ENCODE results near the gene KRT83. TPM values are rescaled to one million over a fixed set of nuclear protein-coding genes. Genes with fewer than 3 reads are reported as not detected.
"Not testable (repeated sequence)": the region's sequence is repeated elsewhere in the genome, so short reads cannot be mapped to it uniquely, and the experiment has no call there.

KRT83 gene
- total RNA-seq, 1 donor from 2014 or later, result not detected

DNA sequence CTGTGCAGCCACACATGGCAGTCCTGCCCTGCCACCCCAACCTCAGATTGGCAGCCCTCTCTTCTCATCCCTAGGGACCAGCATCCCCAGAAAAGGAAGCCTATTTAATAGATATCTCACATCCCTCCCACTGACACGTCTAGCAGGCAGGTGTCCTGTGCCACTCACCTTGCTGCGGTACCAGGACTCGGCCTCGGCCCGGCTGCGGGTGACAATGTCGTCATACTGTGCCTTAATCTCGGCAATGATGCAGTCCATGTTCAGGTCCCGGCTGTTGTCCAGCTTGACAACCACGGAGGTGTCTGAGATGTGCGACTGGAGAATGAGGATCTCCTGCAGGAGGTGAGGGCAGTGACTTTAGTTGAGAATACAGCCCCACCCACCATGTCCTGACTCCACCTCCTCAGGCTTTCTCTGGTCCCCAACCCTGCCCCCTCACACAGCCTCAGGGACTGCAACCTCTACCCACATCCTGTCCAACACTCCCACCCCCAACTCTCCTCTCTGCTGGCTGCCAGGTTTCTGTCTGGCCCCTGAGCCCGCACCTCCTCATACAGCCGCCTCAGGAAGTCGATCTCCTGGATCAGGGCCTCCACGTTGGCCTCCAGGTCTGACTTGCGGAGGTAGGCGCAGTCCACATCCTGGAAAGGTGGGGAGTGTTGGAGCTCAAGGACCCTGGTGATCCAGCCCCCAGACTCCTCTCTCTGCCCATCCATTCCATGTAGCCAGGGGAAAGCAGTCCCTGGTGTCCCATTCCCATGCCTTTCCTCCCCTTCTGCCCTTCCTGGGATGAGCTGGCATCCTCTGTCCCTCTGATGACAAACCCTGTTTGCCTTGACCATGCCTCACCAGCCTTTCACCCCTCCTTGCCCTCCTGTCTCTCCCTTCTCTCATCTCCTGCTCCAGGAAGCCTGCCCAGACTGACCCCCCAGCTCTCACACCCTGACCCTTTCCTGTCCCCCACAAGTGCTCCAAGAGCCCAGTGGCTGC lies 33.1 kb downstream of the KRT83 start:
- not testable (repeated sequence) for DNase-seq (ENCODE audit: low read depth)

DNA sequence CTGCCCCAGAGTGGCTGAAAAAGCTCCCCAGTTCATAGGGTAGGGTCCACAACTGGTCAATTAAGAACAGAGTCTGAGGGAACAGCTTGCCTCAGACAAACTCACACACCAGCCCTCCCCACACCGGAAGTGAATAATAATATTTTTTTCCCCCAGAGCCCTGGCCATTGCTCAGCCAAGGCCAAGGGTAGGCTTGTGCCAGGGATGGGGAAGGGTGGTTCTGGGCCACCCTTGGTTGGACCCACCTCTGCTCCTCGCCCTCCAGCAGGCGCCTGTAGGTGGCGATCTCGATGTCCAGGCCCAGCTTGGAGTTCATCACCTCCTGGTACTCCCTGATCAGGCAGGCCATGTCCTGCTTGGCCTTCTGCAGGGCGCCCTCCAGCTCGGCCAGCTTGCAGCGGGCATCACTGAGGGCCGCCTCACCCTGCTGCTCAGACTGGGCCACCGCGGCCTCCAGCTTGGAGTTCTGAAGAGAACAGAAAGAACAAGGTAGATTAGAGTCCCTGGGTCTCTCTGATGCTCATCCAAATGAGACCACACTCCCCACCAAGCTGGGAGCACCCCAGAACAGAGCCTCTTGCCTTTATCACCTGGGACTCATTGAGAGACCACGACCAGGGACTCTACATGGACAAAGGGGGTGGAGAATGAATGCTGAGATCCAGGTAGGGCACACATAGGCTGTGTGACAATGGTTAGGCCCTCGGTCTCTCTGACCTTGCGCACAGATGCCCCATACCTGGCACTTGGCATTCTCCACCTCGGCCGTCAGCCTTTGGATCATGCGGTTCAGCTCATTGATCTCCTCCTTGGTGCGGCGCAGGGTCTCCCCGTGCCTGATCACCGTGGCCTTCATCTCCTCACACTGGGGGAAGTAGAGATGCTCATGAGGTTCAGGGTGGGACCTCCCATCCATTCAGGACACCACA lies 34.1 kb downstream of the KRT83 start:
- not testable (repeated sequence) for DNase-seq (ENCODE audit: low read depth)

DNA sequence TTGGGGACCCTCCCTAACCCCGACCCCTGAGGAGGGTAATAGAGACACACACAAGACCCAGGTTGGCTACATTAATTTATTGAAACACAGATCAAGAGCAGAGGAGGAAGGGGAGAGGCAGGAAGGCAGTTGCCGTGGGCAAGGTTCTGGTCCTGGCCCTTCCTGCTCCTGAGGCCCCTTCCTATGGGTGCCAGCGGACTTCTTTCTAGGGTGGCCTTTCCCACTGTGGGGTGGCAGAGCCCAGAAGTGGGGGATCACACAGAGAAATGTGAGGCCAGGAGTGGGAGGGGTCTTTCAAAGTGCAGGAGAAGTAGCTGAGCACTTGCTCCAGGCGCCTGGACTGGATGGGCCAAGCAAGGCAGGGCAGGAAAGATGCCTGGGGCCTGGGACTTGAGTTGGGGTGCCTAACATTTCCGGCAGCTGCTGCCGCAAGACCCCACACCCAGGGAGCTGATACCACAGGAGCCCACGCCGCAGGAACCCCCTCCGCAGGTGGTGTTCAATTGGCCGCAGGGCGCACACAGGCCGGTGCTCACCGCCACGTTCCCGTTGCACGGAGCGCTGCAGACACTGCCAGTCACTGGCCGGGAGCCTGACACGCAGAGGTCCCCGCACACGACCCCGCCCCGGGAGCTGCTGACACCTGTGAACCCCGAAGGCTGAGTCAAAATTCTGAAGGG lies 35.2 kb downstream of the KRT83 start:
- no peak for DNase-seq (ENCODE audit: low read depth)

DNA sequence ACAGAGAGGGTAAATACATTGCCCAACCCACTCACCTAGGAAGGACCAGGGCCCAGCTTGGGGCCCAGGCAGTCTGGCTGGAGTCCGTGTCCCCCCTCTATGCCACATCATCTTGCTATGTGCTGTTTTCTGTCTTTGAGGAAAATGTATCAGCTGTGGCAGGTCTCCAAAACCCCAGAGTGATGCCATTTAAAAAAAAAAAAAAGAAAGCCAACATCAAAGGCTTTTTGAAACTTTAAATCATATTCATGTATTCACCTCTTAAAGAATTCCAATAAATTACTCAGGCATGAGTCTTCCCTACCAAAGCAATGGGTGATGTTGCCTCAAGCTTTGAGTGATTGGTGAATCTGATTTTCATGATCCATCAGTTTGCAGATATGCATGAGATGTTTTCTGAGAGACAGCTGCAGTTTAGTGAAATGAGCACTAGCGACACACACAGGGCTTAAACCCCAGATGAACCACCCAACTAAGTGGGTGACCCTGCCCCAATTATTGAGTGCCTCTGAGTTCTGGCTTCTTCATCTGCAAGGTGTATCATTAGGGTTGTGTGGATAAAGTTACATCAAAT lies 35.9 kb downstream of the KRT83 start:
- no peak for DNase-seq (ENCODE audit: low read depth)

DNA sequence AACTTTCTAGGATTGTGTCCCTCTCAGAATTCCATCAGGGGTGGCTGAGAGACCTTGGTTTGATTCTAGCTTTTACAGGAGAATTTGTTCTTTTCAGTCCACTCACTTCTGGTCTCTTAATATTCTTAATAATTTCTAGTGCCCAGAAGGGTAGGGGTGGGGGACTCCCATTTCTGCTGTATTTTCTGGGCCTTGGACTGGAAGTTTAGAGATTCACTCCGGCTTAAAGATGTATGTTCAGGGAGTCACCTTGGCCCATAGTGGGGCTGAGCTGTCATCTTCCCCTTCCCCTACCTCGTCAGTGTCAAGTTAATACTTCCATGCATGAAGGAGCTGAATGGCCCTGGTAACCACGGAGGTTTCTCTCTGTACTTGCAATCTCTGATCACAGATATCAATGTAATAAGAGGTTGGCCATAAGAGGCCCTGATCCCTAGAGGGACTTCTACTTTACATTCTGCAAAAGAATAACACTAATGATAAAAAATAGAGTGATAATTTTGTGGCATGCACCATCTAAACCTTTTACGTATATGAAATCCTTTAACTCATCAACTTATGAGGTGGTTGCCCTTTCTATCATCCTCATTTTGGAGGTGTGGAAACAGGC lies 36.5 kb downstream of the KRT83 start:
- no peak for DNase-seq (ENCODE audit: low read depth)

DNA sequence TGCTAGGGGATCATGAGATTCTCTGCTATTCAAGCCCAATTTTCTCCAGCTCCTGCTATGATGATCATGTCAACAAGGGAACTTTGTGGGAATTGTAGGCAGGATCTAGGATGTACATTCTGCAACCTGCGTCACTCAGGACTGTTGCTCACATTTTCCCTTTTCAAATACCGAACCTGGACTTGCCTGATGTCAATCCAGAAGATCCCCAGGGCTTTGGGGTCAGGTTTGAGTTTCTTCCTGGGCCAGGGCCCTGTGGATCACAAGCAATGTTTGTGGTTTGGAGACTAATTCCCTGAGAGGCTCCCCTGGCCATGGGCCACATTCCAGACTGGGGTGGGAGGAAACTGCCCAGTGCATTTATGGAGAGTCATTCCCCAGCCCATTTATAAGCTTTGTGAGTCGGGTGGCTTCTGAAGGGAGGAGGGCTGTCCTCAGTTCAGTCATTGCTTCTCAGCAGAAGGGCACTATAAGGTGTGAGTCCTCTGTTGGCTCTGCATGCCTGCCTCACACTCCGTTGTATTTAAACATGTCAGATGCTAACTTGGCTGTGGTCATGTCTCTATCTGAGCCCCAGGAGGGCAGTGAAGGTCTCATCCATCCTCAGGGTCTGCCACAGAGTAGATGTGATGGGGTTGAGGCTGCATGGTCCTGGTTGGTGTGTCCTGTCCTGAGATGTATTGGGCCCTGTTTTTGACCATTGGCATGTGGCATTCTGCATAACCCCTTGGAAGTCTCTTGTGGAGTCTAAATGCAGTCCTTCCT lies 40.2 kb downstream of the KRT83 start:
- peak; percentile 96 for DNase-seq (ENCODE audit: low read depth)

DNA sequence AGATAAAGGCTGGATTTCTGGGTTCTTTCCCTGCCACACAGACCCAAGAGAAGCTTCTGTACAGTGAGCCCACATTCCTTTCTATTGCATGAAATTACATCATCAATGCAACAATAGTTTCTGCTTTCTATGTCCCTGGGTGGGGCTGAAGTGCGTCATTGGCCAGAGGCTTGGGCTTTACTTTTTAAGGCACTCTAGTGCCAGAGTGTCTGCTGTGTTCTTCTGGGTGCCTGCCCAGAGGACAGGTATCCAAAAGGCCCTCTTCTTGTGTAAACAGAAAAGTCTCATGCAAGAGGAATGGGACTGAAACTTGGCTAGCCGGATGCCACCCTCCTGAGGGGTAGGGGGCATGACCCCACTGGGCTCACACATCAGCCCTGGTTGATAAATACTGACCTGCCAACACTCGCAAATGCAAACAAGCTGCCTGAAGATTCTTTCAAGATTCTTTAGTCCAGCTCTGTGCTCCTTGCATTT lies 40.8 kb downstream of the KRT83 start:
- DNase-seq (ENCODE audit: low read depth), result peak; percentile 73

DNA sequence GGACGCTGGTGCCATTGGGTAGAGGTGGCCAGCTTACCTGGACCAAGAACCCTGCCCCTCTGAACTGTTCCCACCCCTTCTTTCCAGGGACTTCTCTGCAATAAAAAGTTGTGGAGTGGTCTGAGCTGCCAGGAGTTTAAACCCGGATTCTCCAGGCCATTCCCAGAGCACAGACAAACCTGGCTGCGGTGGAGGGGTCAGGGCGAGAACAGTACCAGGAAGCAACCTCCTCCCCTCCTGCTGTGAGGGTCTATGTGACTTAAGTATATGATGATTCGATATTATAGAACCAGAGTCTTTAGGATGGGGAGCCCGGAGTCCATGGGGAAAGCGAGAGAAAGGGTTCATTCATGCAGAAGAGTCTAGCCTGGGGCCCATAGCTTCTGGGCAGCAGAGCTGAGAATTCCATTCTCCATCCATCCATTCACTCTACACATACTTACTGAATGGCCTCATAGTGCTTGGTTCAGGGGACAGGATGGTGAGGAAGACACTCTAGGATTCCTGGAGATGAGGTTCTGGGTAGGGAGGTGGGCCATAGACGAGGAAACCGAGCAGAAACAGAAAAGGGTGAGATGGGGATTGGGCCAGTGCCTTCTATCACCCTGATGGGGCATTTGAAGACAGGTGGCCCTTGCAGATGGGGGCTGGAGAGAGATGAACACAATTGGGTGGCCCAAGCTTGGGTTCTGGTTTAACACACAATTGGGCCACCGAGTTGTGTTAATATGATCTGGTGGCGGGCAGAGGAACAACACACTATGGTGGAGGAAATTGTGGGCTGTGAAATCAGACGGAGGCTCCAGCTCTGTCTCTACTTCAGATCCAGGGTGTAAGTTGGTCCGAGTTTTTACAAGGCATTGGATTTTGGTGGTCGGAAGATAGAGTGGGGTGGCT lies 41.5 kb downstream of the KRT83 start:
- DNase-seq (ENCODE audit: low read depth), result no peak

DNA sequence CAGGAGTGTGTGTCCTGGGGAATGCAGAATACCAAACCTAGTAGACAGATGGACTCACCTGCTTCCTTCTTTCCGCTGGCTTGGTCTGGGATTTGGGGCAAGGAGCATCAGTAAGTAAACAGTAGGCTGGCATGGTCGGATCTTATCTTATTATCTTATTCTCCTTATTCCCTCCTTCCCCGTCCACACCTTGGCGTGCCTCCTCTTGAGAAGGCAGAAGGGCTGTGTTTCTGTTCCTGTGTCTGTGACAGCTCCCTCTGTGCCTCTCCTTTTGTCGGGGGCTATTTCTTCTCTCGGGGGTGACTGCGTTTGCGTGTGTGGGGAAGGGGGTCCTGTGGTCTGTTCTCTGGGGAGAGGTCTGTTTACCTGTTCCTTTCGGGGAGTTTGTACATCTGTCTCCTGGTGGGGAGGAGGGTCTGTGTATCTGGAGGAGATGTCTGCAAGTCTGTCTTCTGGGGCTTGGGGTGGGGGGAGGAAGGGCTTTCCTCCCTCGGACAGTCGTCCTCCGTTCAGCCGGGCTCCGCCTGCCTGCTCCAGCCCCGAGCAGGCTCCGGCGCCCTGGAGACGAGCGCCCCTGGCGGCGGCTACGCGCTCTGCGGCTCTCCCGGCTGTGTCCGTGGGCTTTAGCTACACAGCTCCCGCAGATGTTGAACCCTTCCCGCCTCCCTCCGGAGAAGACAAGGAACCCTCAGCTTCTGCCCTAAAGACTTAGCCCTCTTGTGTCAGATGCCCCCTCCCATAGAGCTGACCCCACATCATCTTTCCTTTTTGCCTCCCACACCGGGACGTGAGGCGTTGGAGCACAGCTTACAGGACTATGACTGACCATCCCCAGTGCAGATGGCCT lies 42.4 kb downstream of the KRT83 start:
- peak; percentile 74 for DNase-seq (ENCODE audit: low read depth)

DNA sequence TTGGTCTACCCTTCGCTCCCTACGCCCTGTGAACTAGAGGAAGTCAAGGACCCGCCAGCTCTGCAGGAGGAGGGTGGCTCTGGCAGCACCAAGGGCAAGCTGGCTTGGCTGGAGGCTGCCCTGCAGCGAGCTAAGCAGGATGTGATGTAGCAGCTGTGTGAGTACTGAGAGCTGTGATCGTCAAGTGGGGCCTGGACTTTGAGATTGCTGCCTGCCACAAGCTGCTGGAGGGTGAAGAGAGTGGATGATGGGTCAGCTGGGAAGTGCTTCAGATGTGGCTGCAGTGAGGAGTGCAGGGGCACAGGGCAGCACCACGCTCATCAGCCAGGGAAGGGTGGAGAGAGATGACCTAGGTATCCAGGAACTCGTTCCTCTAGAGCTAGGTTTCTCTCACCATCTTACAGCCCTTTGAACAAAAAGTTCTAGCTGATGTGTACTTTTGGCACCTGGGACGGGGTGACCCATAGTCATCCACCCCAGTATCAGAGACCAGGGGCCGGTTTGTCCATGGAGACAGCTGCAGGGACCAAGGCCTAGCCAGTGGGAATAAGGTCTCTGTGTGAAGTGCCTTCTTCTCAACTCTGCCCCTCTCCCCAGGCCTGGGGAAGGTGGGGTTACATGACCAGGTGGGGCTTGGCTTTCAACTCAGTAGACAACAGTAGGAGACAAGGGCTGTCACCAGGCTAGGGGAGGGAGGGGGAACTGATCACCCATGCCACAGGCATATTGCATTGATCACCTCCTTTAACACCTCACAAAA lies 43.5 kb downstream of the KRT83 start:
- no peak for DNase-seq (ENCODE audit: low read depth)

DNA sequence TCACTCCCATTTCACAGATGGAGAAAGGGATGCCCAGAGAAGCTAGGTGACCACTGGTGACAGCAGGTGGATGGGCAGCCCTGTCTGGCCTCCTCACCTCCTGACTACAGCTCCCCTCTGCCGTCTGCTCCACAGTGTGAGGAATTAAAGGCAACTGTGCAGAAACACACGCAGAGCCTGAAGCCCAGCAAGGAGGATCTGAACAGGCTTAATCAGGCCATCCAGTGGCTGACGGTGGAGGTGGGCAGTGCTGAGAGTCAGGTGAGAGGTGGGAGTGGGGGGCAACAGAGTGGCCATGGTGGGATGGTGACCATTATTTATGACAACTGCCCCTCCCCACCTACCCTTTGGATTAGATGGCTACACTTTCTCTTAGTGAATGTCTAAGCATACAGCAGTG lies 45.5 kb downstream of the KRT83 start:
- no peak for DNase-seq (ENCODE audit: low read depth)

DNA sequence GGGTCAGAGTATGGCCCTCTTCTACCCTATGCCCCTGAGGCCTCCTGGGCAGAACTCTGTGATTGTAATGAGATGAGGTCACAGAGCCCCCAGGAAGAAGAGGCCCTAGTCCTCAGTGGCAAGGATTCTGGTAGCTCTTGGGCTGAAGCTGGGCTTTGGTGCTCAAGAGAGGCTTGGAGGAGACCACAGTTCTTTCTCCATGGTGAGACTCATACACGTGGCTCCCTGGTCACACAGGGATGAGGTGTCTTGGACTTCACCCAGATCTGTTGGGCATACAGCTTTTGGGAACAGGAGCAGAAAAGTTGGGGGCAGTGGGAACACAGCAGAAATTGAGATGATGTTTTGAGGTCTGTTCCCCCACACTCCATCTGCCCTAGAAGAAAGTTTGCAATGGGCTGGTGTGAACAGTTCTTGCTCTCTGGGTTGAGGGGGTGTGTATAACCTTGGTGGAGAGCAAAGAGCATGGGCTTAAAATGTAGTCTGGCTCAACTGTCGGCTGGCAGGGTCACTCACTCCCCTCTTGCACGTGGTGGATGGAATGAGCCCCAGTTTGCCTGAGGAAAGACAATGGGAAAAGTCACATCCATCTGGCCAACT lies 46.6 kb downstream of the KRT83 start, which contains the start of gene KRT86:
KRT86 (plus strand) TSS at position 125 of the 600 bp plus-strand sequence. CDS start 27,272 bp downstream, outside the sequence.
- no peak for DNase-seq (ENCODE audit: low read depth)

DNA sequence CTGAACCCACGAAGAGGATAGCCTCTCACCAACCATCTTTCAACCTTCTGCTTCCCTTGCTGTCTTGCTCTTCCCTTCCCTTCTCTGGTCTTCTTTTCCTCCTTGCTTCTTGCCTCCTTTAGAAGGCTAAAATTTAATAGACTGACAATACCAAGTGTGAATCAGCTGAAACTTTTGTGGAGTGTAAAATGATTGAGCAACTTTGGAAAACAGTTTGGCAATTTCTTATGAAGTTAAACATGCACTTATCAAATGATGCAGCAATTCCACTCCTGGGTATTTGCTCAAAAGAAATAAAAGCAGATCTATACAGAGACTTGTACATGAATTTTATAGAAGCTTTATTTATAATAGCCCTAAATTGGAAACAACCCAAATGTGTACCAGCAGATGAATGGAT lies 50.0 kb downstream of the KRT83 start:
- no peak for DNase-seq (ENCODE audit: low read depth)

DNA sequence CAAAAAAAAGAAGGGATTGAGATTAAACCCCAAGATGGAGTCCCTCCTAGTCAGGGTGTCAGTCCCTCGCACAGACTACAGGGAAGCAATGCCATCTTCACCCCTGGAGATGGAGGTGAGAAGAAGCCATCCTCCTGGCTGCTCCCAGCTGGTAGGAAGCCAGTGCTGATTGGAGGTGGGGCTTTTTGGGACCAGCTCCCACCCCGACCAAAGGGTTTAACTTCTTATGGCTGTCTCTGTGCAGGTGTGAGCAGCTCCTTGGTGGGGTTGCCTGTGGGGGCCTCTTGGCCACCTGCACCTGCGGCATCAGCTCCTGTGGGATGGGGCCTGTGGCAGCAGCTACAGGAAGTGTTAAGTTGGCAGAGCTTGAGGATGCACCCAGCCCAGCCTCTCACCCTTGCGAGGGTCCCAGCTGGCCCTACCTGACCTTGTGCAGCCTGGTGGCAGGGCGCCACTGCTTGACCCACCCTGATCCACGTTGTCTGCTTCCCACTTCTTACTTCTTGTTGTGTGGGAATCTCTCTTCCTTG lies 50.6 kb downstream of the KRT83 start:
- DNase-seq (ENCODE audit: low read depth), result no peak

DNA sequence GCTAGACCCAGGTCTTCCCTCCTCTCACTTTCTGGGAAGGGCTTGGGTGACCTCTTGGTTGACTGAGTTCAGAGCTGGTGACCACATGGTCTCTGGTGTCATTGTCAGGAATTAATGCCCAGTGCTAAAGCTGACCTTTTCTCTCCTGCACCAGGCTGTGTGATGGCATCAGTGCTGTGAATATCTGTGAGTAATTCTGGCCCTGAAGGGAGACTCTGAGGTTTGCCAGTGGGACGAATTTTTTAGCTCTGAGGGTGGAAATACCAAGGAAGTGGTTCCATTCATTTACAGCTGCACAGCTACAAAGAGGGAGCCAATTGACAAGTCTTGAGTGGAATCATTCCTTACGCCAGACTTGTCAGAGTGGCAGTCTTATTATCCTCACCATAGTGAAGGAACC lies 53.0 kb downstream of the KRT83 start:
- DNase-seq (ENCODE audit: low read depth), result peak; percentile 75

DNA sequence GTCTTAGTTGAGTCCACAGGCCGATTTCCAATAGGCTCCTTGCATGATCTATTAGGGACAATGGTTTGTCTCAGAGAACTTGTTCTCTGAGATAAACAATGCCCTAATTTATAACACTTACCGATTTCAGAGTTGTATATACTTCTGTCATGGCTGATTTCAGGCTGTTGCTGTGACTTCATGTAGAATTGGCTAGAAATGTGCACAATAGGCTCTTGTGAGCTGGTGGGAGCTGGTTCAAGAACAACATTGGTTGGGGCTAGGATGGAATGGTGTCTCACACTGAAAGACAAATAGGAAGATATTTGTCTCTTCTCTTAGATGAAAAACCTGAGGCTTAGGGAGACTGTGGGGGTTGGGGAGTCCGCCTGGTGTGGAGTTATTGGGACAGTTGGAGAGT lies 53.5 kb downstream of the KRT83 start:
- no peak for DNase-seq (ENCODE audit: low read depth)
